Natural killer cell (primary cell): ENCODE results near the gene NAA38. TPM values are rescaled to one million over a fixed set of nuclear protein-coding genes. Genes with fewer than 3 reads are reported as not detected.
"Not testable (repeated sequence)": the region's sequence is repeated elsewhere in the genome, so short reads cannot be mapped to it uniquely, and the experiment has no call there.

Experiments
- ATAC-seq, 3 donors: fragments of 150-1000 bp in 2 of 3; fragments of 200-7000 bp in 1 of 3; cut with Tn5 transposase; 1 replicate in 1 of 3; 2 replicates in 2 of 3; pipeline ENCODE4 v1.10.0; 2021; ENCODE audit warnings: mild to moderate bottlenecking in 2 of 3, moderate library complexity in 2 of 3
- DNase-seq, 2 donors: peaks; one replicate each; pipeline versions ENCODE4 v3.0.0 to v3.0.0-alpha.2; 2013 to 2021; ENCODE audit warnings: mixed read lengths in 1 of 2
- H3K27ac ChIP-seq: one replicate; pipeline ENCODE4 v1.5.1; 2013; ENCODE audit warnings: mild to moderate bottlenecking, low read length
- H3K27me3 ChIP-seq: one replicate; pipeline ENCODE4 v1.6.1; 2013; ENCODE audit warnings: low read length; ENCODE audit not compliant: control insufficient read depth, insufficient read depth
- H3K36me3 ChIP-seq: one replicate; pipeline ENCODE4 v1.6.1; 2013; ENCODE audit warnings: low read length; ENCODE audit not compliant: control insufficient read depth, insufficient read depth
- H3K4me1 ChIP-seq: one replicate; pipeline ENCODE4 v1.6.1; 2013; ENCODE audit warnings: low read length; ENCODE audit not compliant: control insufficient read depth, insufficient read depth
- H3K4me3 ChIP-seq: one replicate; pipeline ENCODE4 v1.5.1; 2013; ENCODE audit warnings: low read length
- H3K9me3 ChIP-seq: one replicate; pipeline ENCODE4 v1.6.1; 2013; ENCODE audit warnings: low read length; ENCODE audit not compliant: control insufficient read depth, insufficient read depth
- H3K27ac Mint-ChIP-seq, 2 donors: one replicate each; pipeline ENCODE4 v1.8.0; 2022; ENCODE audit warnings: mild to moderate bottlenecking in 2 of 2, mixed read lengths in 2 of 2, moderate library complexity in 1 of 2
- H3K27me3 Mint-ChIP-seq, 2 donors: one replicate each; pipeline ENCODE4 v1.8.0; 2022; ENCODE audit warnings: low read depth in 2 of 2, mixed read lengths in 2 of 2
- H3K36me3 Mint-ChIP-seq: one replicate; pipeline ENCODE4 v1.8.0; 2022; ENCODE audit warnings: mixed read lengths
- H3K4me1 Mint-ChIP-seq, 2 donors: one replicate each; pipeline ENCODE4 v1.8.0; 2022; ENCODE audit warnings: mixed read lengths in 2 of 2
- H3K4me3 Mint-ChIP-seq: one replicate; pipeline ENCODE4 v1.8.0; 2022; ENCODE audit warnings: mild to moderate bottlenecking, moderate library complexity, mixed read lengths
- H3K9me3 Mint-ChIP-seq, 2 donors: one replicate each; pipeline ENCODE4 v1.8.0; 2022; ENCODE audit warnings: mixed read lengths in 2 of 2
- WGBS: methylation state at CpG from one replicate; pipeline ENCODE4 v1.1.7; 2013; ENCODE audit warnings: missing lambda C conversion rate; ENCODE audit not compliant: insufficient coverage; 5-methylcytosine and 5-hydroxymethylcytosine counted together
- intact Hi-C: fragments of 100-400 bp; cut with micrococcal nuclease; formaldehyde crosslinking; loops from one replicate; pipeline ENCODE4 v1.14.2; 2022
- total RNA-seq, 4 donors: library from RNA; stranded (reverse); fragments of 120-200 nt in 1 of 4; gene quantifications; one replicate each; pipeline versions ENCODE4 v1.2.3 to v1.2.4, GENCODE V29; 2013 to 2022
- TF ChIP-seq, protein P1 (sequence below): fragments of 200-600 bp; IDR thresholded peaks from one replicate; pipeline ENCODE4 v1.8.0; 2022; ENCODE audit warnings: antibody characterized with exemption

The NAA38 gene
- total RNA-seq, 3 donors from 2014 or later (not counting 1 experiment from before 2014, with no cell fraction given) = 35.9 to 40.3 (median 37.3) TPM

DNA sequence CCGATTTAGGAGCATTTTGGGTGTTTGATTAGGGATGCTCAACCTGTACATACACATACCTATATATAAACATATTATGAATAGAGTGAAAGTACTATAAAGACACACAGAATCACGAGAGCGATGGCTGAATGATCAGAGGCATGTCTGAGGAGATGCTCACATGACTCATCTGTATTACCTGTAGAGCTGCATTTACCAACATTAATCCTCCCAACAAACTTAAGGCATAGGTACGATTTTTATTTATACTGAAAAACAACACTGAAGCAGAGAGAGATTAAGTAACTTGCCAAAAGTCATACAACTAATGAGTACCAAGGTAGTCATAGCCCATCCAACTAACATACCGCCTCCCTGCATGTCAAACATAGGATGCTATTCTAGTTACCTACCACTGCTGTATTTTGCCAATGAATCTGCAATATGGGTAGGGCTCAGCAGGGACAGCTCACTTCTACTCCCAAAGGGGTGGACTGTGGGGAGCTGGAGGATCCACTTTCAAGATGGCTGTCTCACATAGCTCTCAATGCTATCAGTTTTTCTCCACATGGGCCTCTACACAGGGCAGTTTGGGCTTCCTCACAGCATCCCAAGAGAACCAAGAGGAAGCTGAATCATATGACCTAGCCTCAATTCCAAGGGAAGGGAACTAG is 7.8 kb upstream of the NAA38 start:
- H3K27me3 Mint-ChIP-seq = no peaks in the 10 kb centered on the region
- Histone ChIP-seq H3K36me3 (no peaks in the 10 kb centered on the region), H3K27ac (no peak overlapping the region), H3K27me3 (no peaks in the 10 kb centered on the region), H3K4me3 (no peak overlapping the region), H3K4me1 (peaks cover 14% of the 10 kb centered on the region), H3K9me3 (no peaks in the 10 kb centered on the region)
- no peaks in the 10 kb centered on the region for H3K36me3 Mint-ChIP-seq
- TF ChIP-seq, protein P1, sequence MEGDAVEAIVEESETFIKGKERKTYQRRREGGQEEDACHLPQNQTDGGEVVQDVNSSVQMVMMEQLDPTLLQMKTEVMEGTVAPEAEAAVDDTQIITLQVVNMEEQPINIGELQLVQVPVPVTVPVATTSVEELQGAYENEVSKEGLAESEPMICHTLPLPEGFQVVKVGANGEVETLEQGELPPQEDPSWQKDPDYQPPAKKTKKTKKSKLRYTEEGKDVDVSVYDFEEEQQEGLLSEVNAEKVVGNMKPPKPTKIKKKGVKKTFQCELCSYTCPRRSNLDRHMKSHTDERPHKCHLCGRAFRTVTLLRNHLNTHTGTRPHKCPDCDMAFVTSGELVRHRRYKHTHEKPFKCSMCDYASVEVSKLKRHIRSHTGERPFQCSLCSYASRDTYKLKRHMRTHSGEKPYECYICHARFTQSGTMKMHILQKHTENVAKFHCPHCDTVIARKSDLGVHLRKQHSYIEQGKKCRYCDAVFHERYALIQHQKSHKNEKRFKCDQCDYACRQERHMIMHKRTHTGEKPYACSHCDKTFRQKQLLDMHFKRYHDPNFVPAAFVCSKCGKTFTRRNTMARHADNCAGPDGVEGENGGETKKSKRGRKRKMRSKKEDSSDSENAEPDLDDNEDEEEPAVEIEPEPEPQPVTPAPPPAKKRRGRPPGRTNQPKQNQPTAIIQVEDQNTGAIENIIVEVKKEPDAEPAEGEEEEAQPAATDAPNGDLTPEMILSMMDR = no peak
- H3K27ac Mint-ChIP-seq = no peak overlapping the region
- no peaks in the 10 kb centered on the region for H3K9me3 Mint-ChIP-seq
- WGBS = 100% methylated on average over 2 of the region's 5 CpGs
- no peak overlapping the region for H3K4me3 Mint-ChIP-seq
- peak in 1 of 2 donors; percentile 6 for DNase-seq
- H3K4me1 Mint-ChIP-seq = peaks cover 33 to 36% of the 10 kb centered on the region in 2 donors
- ATAC-seq = no peak
- intact Hi-C loops = loop anchor here (5.0 kb wide), 1 partner anchor 47 kb away; no protein-coding TSS in a partner anchor

DNA sequence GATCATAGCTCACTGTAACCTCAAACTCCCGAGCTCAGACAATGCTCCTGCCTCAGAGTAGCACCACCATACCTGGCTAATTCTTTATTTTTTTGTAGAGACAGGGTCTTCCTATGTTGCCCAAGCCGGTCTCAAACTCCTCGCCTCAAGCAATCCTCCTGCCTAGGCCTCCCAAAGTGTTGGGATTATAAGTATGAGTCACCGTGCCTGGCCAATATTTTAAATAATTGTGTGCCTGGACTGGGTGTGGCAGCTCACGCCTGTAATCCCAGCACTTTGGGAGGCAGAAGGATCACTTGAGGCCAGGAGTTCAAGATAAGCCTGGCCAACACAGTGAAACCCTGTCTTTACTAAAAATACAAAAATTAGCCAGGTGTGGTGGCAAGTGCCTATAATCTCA is 7.0 kb upstream of the NAA38 start:
- H3K27me3 Mint-ChIP-seq, H3K27me3 ChIP-seq, DNase-seq, ATAC-seq, H3K4me3 Mint-ChIP-seq, H3K36me3 Mint-ChIP-seq, H3K27ac ChIP-seq, H3K36me3 ChIP-seq, H3K9me3 Mint-ChIP-seq, H3K27ac Mint-ChIP-seq, H3K4me3 ChIP-seq, H3K9me3 ChIP-seq: not testable (repeated sequence)
- peaks cover 14% of the 10 kb centered on the region for H3K4me1 ChIP-seq
- 78% methylated on average over 5 of the region's 5 CpGs for WGBS
- H3K4me1 Mint-ChIP-seq = peaks cover 33 to 36% of the 10 kb centered on the region in 2 donors
- intact Hi-C loops = loop anchor here (5.0 kb wide), 1 partner anchor 48 kb away; no protein-coding TSS in a partner anchor

DNA sequence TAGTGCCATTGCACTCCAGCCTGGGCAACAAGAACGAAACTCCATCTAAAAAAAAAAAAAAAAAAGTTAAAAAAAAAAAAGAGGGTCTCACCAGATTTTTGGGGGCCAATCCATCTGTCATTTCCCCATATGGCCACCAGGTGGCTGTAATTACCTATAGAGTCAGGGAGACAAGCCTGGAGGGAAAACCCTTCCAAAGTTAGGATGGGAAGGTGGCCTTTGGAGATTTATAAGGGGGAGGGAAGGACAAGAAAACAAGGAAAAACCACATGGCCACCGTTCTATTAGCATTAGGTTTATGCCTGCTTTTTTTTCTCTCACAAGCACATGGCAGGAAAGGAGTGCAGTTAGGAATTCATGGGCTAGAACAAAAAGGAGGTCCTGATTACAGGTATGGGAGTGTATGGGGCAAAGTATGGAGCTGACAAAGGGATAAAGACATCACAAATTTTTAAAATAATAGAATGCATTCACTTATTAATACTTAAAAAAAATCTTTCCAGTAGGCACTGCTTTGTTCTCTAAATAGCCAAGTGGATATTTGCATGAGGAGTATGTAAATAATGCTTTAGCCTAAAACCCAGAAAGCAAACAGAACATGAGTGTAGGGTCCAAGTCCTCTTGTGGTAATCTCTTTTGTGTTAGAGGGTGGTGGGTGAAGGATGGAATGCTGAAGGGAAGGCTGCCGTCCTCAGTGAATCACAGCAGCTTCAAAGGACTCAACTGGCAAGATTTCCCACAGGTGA is 5.5 kb upstream of the NAA38 start:
- 55% methylated on average over 2 of the region's 3 CpGs for WGBS
- Mint-ChIP-seq H3K4me3 (no peak overlapping the region), H3K27ac (no peak overlapping the region)

More for the DNA sequence above, 5.5 kb upstream of the NAA38 start:
- H3K27ac ChIP-seq = no peak overlapping the region
- Mint-ChIP-seq H3K27me3 (no peaks in the 10 kb centered on the region), H3K4me1 (peaks cover 20 to 23% of the 10 kb centered on the region in 2 donors), H3K9me3 (no peaks in the 10 kb centered on the region), H3K36me3 (no peaks in the 10 kb centered on the region)
- TF ChIP-seq, protein P1 = peak; percentile 84
- intact Hi-C loops = loop anchor here (1.0 to 5.0 kb wide), 3 partner anchors 49 to 194 kb away; no protein-coding TSS in a partner anchor
- H3K9me3 ChIP-seq = no peaks in the 10 kb centered on the region
- ATAC-seq (no peak), DNase-seq (peak; percentile 25 to 76)
- H3K4me3 ChIP-seq = no peak overlapping the region
- H3K27me3 ChIP-seq = no peaks in the 10 kb centered on the region
- peaks cover 2% of the 10 kb centered on the region for H3K36me3 ChIP-seq
- H3K4me1 ChIP-seq = peaks cover 18% of the 10 kb centered on the region
